Fibroblast of pulmonary artery (primary cell): ENCODE measurements around the gene TOM1L2.

Experiments used
- DNase-seq: peaks from one replicate; pipeline ENCODE4 v3.0.0-alpha.2; 2010; ENCODE audit warnings: low read depth
- H3K4me3 ChIP-seq: replicated peaks from 2 replicates; pipeline ENCODE4 v1.5.1; 2011; ENCODE audit warnings: low read depth, mild to moderate bottlenecking, control low read depth, low read length, moderate library complexity
- CTCF ChIP-seq: IDR thresholded peaks from 2 replicates; pipeline ENCODE4 v1.5.1; 2011; ENCODE audit warnings: mild to moderate bottlenecking, control low read depth, low read length, inconsistent platforms; ENCODE audit errors: missing control alignments

The TOM1L2 gene

GRCh38 chr17:17846003-17846402 is 126.2 kb downstream of the TOM1L2 start:
- no peak for DNase-seq
- TF ChIP-seq CTCF: no peak
- H3K4me3 ChIP-seq: no peak overlapping the region

- TF ChIP-seq CTCF: no peak
- H3K4me3 ChIP-seq: no peak overlapping the region
- DNase-seq: no peak
Measured at GRCh38 chr17:17845046-17845775, 127.0 kb downstream of the TOM1L2 start.

GRCh38 chr17:17844500-17844899 is 127.7 kb downstream of the TOM1L2 start:
- TF ChIP-seq CTCF: no peak
- no peak overlapping the region for H3K4me3 ChIP-seq
- no peak for DNase-seq

- DNase-seq: no peak
- no peak overlapping the region for H3K4me3 ChIP-seq
- TF ChIP-seq CTCF: no peak
Measured at GRCh38 chr17:17844079-17844478, 128.1 kb downstream of the TOM1L2 start.

GRCh38 chr17:17843096-17843495 is 129.1 kb downstream of the TOM1L2 start:
- no peak overlapping the region for H3K4me3 ChIP-seq
- no peak for TF ChIP-seq CTCF
- DNase-seq: no peak

GRCh38 chr17:17842111-17842876 is 129.9 kb downstream of the TOM1L2 start:
- H3K4me3 ChIP-seq: no peak overlapping the region
- DNase-seq: no peak
- no peak for TF ChIP-seq CTCF

- no peak for DNase-seq
- TF ChIP-seq CTCF: no peak
- no peak overlapping the region for H3K4me3 ChIP-seq
Measured at GRCh38 chr17:17841601-17842025, 130.6 kb downstream of the TOM1L2 start.
